ENCODE results near the gene PTPRG.

- TF ChIP-seq POLR2A (IDR thresholded peaks at IDR 0.05) (no peak), CTCF (IDR thresholded peaks at IDR 0.05) (no peak)
Observed at GRCh38 chr3:61687663-61688306, 126.4 kb downstream of the PTPRG start.
